ENCODE measurements around the gene THBD.

THBD gene

DNA sequence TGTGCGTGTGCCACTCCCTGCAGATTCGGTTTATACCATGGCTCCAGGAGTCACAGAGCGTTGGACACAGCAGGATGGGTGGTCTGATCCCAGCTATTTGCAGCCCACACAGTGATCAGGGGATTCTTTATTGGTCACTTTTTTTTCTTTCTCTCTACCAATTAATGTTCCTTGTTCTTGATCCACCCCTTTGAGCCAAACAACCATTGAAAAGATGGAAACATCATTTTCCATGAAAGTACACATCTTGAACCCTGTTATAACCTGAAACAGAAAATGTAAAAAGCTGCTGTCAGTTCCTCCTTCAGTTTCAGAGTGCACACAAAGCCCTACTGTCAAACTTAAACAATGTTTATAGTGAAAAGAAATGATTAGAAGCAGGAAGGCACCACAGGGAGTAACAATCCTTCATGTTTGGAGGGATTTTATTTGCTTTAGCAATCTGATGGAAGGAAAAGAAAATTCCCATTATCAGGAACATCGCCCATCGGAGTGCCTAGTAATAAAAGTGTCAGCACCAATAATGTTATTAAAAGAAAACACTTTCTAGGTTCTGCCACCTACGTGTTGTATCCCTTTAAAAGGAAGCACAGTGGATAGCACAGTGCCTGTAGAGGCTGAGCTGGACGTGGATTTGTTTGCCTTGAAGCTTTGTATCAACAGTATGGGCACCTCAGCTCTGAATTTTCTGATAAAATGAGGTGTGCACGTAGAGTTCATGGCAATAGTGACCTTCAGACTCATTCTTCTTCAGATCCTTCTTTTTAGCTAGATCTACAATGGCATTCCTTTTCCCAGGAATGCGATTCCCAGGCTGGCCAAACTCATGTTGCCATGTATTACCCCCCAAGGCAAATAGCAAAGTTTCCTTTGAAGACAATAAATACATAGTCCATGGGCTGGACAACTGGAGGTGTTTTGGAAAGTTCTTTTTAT is 16.1 kb upstream of the THBD start:
- Histone ChIP-seq H3K4me3 (replicated peaks; ENCODE audit: low read depth, low read length) (no peak overlapping the region), H3K36me3 (ENCODE audit: control insufficient read depth, insufficient read depth, low read length) (no peaks in the 10 kb centered on the region), H3K27me3 (replicated peaks; ENCODE audit: control insufficient read depth, insufficient read depth, low read length) (no peaks in the 10 kb centered on the region)
- TF ChIP-seq, protein P1, sequence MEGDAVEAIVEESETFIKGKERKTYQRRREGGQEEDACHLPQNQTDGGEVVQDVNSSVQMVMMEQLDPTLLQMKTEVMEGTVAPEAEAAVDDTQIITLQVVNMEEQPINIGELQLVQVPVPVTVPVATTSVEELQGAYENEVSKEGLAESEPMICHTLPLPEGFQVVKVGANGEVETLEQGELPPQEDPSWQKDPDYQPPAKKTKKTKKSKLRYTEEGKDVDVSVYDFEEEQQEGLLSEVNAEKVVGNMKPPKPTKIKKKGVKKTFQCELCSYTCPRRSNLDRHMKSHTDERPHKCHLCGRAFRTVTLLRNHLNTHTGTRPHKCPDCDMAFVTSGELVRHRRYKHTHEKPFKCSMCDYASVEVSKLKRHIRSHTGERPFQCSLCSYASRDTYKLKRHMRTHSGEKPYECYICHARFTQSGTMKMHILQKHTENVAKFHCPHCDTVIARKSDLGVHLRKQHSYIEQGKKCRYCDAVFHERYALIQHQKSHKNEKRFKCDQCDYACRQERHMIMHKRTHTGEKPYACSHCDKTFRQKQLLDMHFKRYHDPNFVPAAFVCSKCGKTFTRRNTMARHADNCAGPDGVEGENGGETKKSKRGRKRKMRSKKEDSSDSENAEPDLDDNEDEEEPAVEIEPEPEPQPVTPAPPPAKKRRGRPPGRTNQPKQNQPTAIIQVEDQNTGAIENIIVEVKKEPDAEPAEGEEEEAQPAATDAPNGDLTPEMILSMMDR (IDR thresholded peaks at IDR 0.05; ENCODE audit: insufficient read depth, low read length, poor library complexity, severe bottlenecking) = no peak
- no peak for DNase-seq (ENCODE audit: extremely low read depth, insufficient read length)

DNA sequence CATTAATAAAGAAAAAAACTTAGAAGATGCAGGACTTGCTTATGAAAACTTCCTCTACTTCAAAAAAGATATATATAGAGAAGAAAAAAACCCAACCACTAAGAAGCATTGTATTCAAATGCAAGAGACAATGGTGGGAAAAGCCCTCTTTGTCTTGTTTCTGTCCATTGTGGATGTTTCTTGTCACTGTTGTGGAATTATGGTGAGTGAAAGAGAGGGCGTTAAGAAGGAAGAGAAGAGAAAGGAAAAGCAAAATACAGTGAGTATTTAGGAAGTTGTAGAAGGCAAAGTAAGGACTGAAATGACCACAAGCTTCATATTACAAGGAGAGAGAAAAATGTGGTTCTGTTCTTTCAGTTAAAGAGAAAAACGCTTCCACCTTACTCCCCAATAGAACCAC is 14.1 kb upstream of the THBD start:
- DNase-seq (ENCODE audit: extremely low read depth, insufficient read length) = no peak
- Histone ChIP-seq H3K27me3 (replicated peaks; ENCODE audit: control insufficient read depth, insufficient read depth, low read length) (no peaks in the 10 kb centered on the region), H3K4me3 (replicated peaks; ENCODE audit: low read depth, low read length) (no peak overlapping the region), H3K36me3 (ENCODE audit: control insufficient read depth, insufficient read depth, low read length) (no peaks in the 10 kb centered on the region)
- TF ChIP-seq, protein P1 (IDR thresholded peaks at IDR 0.05; ENCODE audit: insufficient read depth, low read length, poor library complexity, severe bottlenecking) = no peak

DNA sequence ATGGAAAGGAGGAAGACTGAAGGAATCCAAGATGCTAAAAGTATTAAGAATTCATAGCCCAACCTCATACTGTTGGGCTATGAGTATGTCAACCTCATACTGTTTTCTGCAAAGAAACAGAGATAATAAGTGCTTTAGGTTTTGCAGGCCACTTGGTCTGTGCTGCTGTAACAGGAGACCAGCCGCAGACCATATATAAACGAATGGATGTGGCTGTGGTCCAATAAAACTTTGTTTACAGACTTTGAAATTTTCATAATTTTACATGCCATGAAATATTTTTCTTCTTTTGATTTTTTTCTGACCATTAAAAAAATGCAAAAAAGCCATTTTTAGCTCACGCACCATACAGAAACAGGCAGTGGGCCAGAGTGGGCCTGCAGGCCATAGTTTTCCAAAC is 13.7 kb upstream of the THBD start:
- no peaks in the 10 kb centered on the region for H3K27me3 ChIP-seq (replicated peaks; ENCODE audit: control insufficient read depth, insufficient read depth, low read length)
- no peaks in the 10 kb centered on the region for H3K36me3 ChIP-seq (ENCODE audit: control insufficient read depth, insufficient read depth, low read length)
- no peak for DNase-seq (ENCODE audit: extremely low read depth, insufficient read length)
- no peak overlapping the region for H3K4me3 ChIP-seq (replicated peaks; ENCODE audit: low read depth, low read length)
- TF ChIP-seq, protein P1 (IDR thresholded peaks at IDR 0.05; ENCODE audit: insufficient read depth, low read length, poor library complexity, severe bottlenecking) = no peak

DNA sequence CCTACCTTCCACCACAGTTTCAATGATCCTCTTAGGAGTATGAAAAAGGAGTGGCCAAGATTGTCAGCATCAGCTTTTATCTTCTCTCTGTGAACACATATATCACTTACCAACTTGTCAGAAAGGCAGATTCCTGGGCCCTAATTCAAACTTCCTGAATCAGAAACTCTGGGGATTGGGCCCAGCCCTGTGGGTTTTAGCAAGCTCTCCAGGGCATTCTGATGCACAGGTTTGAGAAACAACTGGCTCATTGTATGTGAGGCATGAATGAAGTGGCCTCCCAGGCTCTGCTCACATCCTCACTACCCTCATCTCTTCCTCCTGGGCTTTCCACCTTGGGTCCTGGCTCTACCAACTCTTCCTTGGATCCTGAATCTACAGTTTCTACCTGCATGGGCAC is 13.2 kb upstream of the THBD start:
- TF ChIP-seq, protein P1 (IDR thresholded peaks at IDR 0.05; ENCODE audit: insufficient read depth, low read length, poor library complexity, severe bottlenecking) = no peak

DNA sequence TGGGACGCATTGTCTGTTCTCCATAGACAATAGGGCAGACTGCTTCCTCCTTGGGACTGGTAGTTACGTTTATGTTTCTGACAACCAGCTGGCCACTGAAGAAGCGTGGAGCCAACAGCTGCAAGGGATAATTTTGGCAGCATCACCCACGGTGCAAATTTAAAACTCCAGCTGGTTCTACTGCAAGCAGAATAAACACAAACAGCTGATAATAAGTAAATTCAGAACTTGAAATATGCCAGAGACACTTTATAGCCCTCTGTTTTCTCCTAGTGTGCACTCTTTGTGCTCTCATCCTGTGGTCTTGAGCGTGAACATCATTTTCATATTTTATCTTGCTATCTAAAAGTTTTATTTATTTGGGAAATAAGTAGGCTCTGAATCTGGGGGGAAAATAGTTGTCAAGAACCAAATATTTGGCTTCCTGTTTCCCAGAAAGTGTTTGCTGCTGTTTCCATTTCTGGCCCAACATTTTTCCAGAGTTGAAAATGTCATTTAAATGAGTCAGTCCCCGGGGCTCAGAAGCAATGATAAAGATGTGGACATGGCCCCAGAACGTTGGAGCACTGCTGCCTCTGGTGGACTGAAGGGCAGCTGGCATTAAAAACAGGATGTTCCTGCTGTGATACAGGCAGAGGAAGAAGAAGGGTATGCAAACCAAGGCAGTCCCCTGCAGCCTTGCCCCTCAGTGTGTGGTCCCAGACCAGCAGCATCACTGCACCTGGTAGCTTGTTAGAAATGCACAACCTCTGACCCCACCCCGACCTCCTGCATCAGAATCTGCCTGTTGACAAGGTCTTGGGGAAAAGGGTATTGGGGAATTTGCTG is 12.5 kb upstream of the THBD start:
- TF ChIP-seq, protein P1 (IDR thresholded peaks at IDR 0.05; ENCODE audit: insufficient read depth, low read length, poor library complexity, severe bottlenecking) = peak; percentile 31
- no peak for DNase-seq (ENCODE audit: extremely low read depth, insufficient read length)
- H3K36me3 ChIP-seq (ENCODE audit: control insufficient read depth, insufficient read depth, low read length) = no peaks in the 10 kb centered on the region
- H3K27me3 ChIP-seq (replicated peaks; ENCODE audit: control insufficient read depth, insufficient read depth, low read length) = no peaks in the 10 kb centered on the region
- no peak overlapping the region for H3K4me3 ChIP-seq (replicated peaks; ENCODE audit: low read depth, low read length)

More for the DNA sequence above, 13.2 kb upstream of the THBD start:
- no peaks in the 10 kb centered on the region for H3K27me3 ChIP-seq (replicated peaks; ENCODE audit: control insufficient read depth, insufficient read depth, low read length)
- no peak for DNase-seq (ENCODE audit: extremely low read depth, insufficient read length)
- H3K4me3 ChIP-seq (replicated peaks; ENCODE audit: low read depth, low read length) = no peak overlapping the region
- H3K36me3 ChIP-seq (ENCODE audit: control insufficient read depth, insufficient read depth, low read length) = no peaks in the 10 kb centered on the region

Measured in GM06990 (cell line).